ENCODE results near the gene MSMP.

Gene MSMP

GRCh38 chr9:35743880-35744518 lies 10.1 kb downstream of the MSMP start:
- DNase-seq (ENCODE audit: low spot score), result no peak

GRCh38 chr9:35743452-35743851 lies 10.6 kb downstream of the MSMP start:
- no peak for DNase-seq (ENCODE audit: low spot score)

GRCh38 chr9:35741740-35742139 lies 12.3 kb downstream of the MSMP start:
- DNase-seq (ENCODE audit: low spot score), result no peak

GRCh38 chr9:35740243-35740642 lies 13.8 kb downstream of the MSMP start:
- no peak for DNase-seq (ENCODE audit: low spot score)

- DNase-seq (ENCODE audit: low spot score), result no peak
These were observed 15.2 kb downstream of the MSMP start for GRCh38 chr9:35738924-35739323.

- DNase-seq (ENCODE audit: low spot score), result no peak
These were observed 15.9 kb downstream of the MSMP start for GRCh38 chr9:35738186-35738585.

- no peak for DNase-seq (ENCODE audit: low spot score)
These were observed 16.9 kb downstream of the MSMP start for GRCh38 chr9:35737143-35737542.

- DNase-seq (ENCODE audit: low spot score), result peak; percentile 80
These were observed 17.9 kb downstream of the MSMP start for GRCh38 chr9:35736201-35736633.

- no peak for DNase-seq (ENCODE audit: low spot score)
These were observed 20.0 kb downstream of the MSMP start for GRCh38 chr9:35734096-35734495.

- peak; percentile 49 for DNase-seq (ENCODE audit: low spot score)
These were observed 21.1 kb downstream of the MSMP start for GRCh38 chr9:35732800-35733541.

GRCh38 chr9:35732185-35732799 lies 21.8 kb downstream of the MSMP start, which contains the start of the genes CREB3 and TLN1:
CREB3 (plus strand) TSS chr9:35732666; CDS start chr9:35732773, 107 bp downstream.
TLN1 (minus strand) TSS chr9:35732195; CDS start chr9:35725694, 6,501 bp downstream.
- DNase-seq (ENCODE audit: low spot score), result peak; percentile 92

- no peak for DNase-seq (ENCODE audit: low spot score)
These were observed 22.5 kb downstream of the MSMP start for GRCh38 chr9:35731415-35732184.

- DNase-seq (ENCODE audit: low spot score), result peak; percentile 17
These were observed 23.6 kb downstream of the MSMP start for GRCh38 chr9:35730486-35730854.

- DNase-seq (ENCODE audit: low spot score), result peak; percentile 73
These were observed 24.2 kb downstream of the MSMP start for GRCh38 chr9:35729700-35730485.

- no peak for DNase-seq (ENCODE audit: low spot score)
These were observed 25.0 kb downstream of the MSMP start for GRCh38 chr9:35729101-35729500.

- peak; percentile 42 for DNase-seq (ENCODE audit: low spot score)
These were observed 25.8 kb downstream of the MSMP start for GRCh38 chr9:35728041-35728971.

- DNase-seq (ENCODE audit: low spot score), result peak; percentile 28
These were observed 26.4 kb downstream of the MSMP start for GRCh38 chr9:35727676-35728040.

- DNase-seq (ENCODE audit: low spot score), result peak; percentile 58
These were observed 27.1 kb downstream of the MSMP start for GRCh38 chr9:35726931-35727330.

- DNase-seq (ENCODE audit: low spot score), result no peak
These were observed 28.7 kb downstream of the MSMP start for GRCh38 chr9:35725362-35725761.

- DNase-seq (ENCODE audit: low spot score), result no peak
These were observed 30.2 kb downstream of the MSMP start for GRCh38 chr9:35723908-35724307.

Measured in hematopoietic multipotent progenitor cell treated with erythropoietin and hydrocortisone succinate and interleukin-3 and kit ligand, for 17 days (in vitro differentiated cells).